ENCODE data around the gene USP4. TPM values are rescaled to one million over a fixed set of nuclear protein-coding genes. Genes with fewer than 3 reads are reported as not detected.

The USP4 gene
- total RNA-seq, 1 donor from 2014 or later = 31.8 TPM

GRCh38 chr3:49260806-49261324, 79.0 kb downstream of the USP4 start:
- DNase-seq (ENCODE audit: low read depth) (no peak), FAIRE-seq (no peak)
- no peak overlapping the region for H3K4me2 ChIP-seq (ENCODE audit: low read length)

GRCh38 chr3:49257187-49257586, 82.7 kb downstream of the USP4 start:
- H3K9ac ChIP-seq (ENCODE audit: low read length) = no peak overlapping the region
- H3K4me1 Mint-ChIP-seq (ENCODE audit: low read depth, unreplicated experiment) = peaks cover 5% of the 10 kb centered on the region
- H2AFZ ChIP-seq (ENCODE audit: low read depth, low read length) = no peak overlapping the region
- no peak overlapping the region for H3K27ac Mint-ChIP-seq (ENCODE audit: unreplicated experiment)
- no peak overlapping the region for H3K4me2 ChIP-seq (ENCODE audit: low read length)
- no peak overlapping the region for H3K27ac ChIP-seq (ENCODE audit: low read depth, low read length)
- no peak overlapping the region for H3K4me3 ChIP-seq (ENCODE audit: insufficient read depth, low read depth, low read length)
- no peak for FAIRE-seq
- H4K20me1 ChIP-seq (ENCODE audit: insufficient read depth, low read length) = no peaks in the 10 kb centered on the region
- no peaks in the 10 kb centered on the region for H3K27me3 ChIP-seq (ENCODE audit: insufficient read depth, low read length)
- H3K36me3 Mint-ChIP-seq (ENCODE audit: low read depth, unreplicated experiment) = no peaks in the 10 kb centered on the region
- H3K27me3 Mint-ChIP-seq (ENCODE audit: low read depth, unreplicated experiment) = peaks cover 3% of the 10 kb centered on the region
- H3K9me3 ChIP-seq (ENCODE audit: insufficient read depth, low read depth, low read length) = no peaks in the 10 kb centered on the region
- DNase-seq (ENCODE audit: low read depth) = no peak
- TF ChIP-seq, protein P1, sequence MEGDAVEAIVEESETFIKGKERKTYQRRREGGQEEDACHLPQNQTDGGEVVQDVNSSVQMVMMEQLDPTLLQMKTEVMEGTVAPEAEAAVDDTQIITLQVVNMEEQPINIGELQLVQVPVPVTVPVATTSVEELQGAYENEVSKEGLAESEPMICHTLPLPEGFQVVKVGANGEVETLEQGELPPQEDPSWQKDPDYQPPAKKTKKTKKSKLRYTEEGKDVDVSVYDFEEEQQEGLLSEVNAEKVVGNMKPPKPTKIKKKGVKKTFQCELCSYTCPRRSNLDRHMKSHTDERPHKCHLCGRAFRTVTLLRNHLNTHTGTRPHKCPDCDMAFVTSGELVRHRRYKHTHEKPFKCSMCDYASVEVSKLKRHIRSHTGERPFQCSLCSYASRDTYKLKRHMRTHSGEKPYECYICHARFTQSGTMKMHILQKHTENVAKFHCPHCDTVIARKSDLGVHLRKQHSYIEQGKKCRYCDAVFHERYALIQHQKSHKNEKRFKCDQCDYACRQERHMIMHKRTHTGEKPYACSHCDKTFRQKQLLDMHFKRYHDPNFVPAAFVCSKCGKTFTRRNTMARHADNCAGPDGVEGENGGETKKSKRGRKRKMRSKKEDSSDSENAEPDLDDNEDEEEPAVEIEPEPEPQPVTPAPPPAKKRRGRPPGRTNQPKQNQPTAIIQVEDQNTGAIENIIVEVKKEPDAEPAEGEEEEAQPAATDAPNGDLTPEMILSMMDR (IDR thresholded peaks at IDR 0.05; ENCODE audit: insufficient read depth, low read depth, low read length) = no peak
- no peak for TF ChIP-seq EZH2 (IDR thresholded peaks at IDR 0.05; ENCODE audit: insufficient read depth, low read length)
- no peaks in the 10 kb centered on the region for H3K79me2 ChIP-seq (ENCODE audit: insufficient read depth, low read length)
- H3K36me3 ChIP-seq (ENCODE audit: insufficient read depth, low read length) = no peaks in the 10 kb centered on the region
- no peak overlapping the region for H3K4me3 Mint-ChIP-seq (ENCODE audit: unreplicated experiment)
- peaks cover 2% of the 10 kb centered on the region for H3K9me3 Mint-ChIP-seq (ENCODE audit: unreplicated experiment)
- no peaks in the 10 kb centered on the region for H3K4me1 ChIP-seq (ENCODE audit: insufficient read depth, low read length)

More at GRCh38 chr3:49260806-49261324, 79.0 kb downstream of the USP4 start:
- TF ChIP-seq, protein P1 (IDR thresholded peaks at IDR 0.05; ENCODE audit: insufficient read depth, low read depth, low read length) = no peak
- TF ChIP-seq EZH2 (IDR thresholded peaks at IDR 0.05; ENCODE audit: insufficient read depth, low read length) = no peak
- Mint-ChIP-seq H3K36me3 (ENCODE audit: low read depth, unreplicated experiment) (no peaks in the 10 kb centered on the region), H3K27ac (ENCODE audit: unreplicated experiment) (no peak overlapping the region), H3K4me1 (ENCODE audit: low read depth, unreplicated experiment) (no peaks in the 10 kb centered on the region), H3K27me3 (ENCODE audit: low read depth, unreplicated experiment) (peaks cover 3% of the 10 kb centered on the region), H3K9me3 (ENCODE audit: unreplicated experiment) (no peaks in the 10 kb centered on the region), H3K4me3 (ENCODE audit: unreplicated experiment) (no peak overlapping the region)
- Histone ChIP-seq H3K4me1 (ENCODE audit: insufficient read depth, low read length) (no peaks in the 10 kb centered on the region), H3K79me2 (ENCODE audit: insufficient read depth, low read length) (no peaks in the 10 kb centered on the region), H3K36me3 (ENCODE audit: insufficient read depth, low read length) (no peaks in the 10 kb centered on the region), H2AFZ (ENCODE audit: low read depth, low read length) (no peak overlapping the region), H4K20me1 (ENCODE audit: insufficient read depth, low read length) (no peaks in the 10 kb centered on the region), H3K27ac (ENCODE audit: low read depth, low read length) (no peak overlapping the region), H3K9me3 (ENCODE audit: insufficient read depth, low read depth, low read length) (no peaks in the 10 kb centered on the region), H3K4me3 (ENCODE audit: insufficient read depth, low read depth, low read length) (no peak overlapping the region), H3K9ac (ENCODE audit: low read length) (no peak overlapping the region), H3K27me3 (ENCODE audit: insufficient read depth, low read length) (no peaks in the 10 kb centered on the region)

GRCh38 chr3:49255718-49256511, 83.9 kb downstream of the USP4 start:
- no peaks in the 10 kb centered on the region for H3K79me2 ChIP-seq (ENCODE audit: insufficient read depth, low read length)
- H3K27ac ChIP-seq (ENCODE audit: low read depth, low read length) = no peak overlapping the region
- H3K9ac ChIP-seq (ENCODE audit: low read length) = no peak overlapping the region
- no peaks in the 10 kb centered on the region for H3K4me1 ChIP-seq (ENCODE audit: insufficient read depth, low read length)
- H3K9me3 ChIP-seq (ENCODE audit: insufficient read depth, low read depth, low read length) = no peaks in the 10 kb centered on the region
- peaks cover 3% of the 10 kb centered on the region for H3K27me3 Mint-ChIP-seq (ENCODE audit: low read depth, unreplicated experiment)
- H3K27ac Mint-ChIP-seq (ENCODE audit: unreplicated experiment) = no peak overlapping the region
- H3K4me1 Mint-ChIP-seq (ENCODE audit: low read depth, unreplicated experiment) = peaks cover 5% of the 10 kb centered on the region
- FAIRE-seq (no peak), DNase-seq (ENCODE audit: low read depth) (no peak)
- TF ChIP-seq, protein P1 (IDR thresholded peaks at IDR 0.05; ENCODE audit: insufficient read depth, low read depth, low read length) = no peak
- no peak for TF ChIP-seq EZH2 (IDR thresholded peaks at IDR 0.05; ENCODE audit: insufficient read depth, low read length)
- no peaks in the 10 kb centered on the region for H3K36me3 ChIP-seq (ENCODE audit: insufficient read depth, low read length)
- no peak overlapping the region for H3K4me3 Mint-ChIP-seq (ENCODE audit: unreplicated experiment)
- H3K4me2 ChIP-seq (ENCODE audit: low read length) = no peak overlapping the region
- no peak overlapping the region for H2AFZ ChIP-seq (ENCODE audit: low read depth, low read length)
- no peak overlapping the region for H3K4me3 ChIP-seq (ENCODE audit: insufficient read depth, low read depth, low read length)
- H3K9me3 Mint-ChIP-seq (ENCODE audit: unreplicated experiment) = peaks cover 2% of the 10 kb centered on the region
- H4K20me1 ChIP-seq (ENCODE audit: insufficient read depth, low read length) = no peaks in the 10 kb centered on the region
- no peaks in the 10 kb centered on the region for H3K27me3 ChIP-seq (ENCODE audit: insufficient read depth, low read length)
- H3K36me3 Mint-ChIP-seq (ENCODE audit: low read depth, unreplicated experiment) = no peaks in the 10 kb centered on the region

Data from astrocyte (in vitro differentiated cells and primary cell).